CD4-positive, alpha-beta T cell treated with Interleukin-4 for 4 hours (primary cell): ENCODE data around the gene DIPK2B.

Source experiments
- DNase-seq: peaks from one replicate; pipeline ENCODE4 v3.0.0-alpha.2; 2020

DIPK2B gene

GRCh38 chrX:45154462-45154861, 46.2 kb downstream of the DIPK2B start:
- no peak for DNase-seq

DNA sequence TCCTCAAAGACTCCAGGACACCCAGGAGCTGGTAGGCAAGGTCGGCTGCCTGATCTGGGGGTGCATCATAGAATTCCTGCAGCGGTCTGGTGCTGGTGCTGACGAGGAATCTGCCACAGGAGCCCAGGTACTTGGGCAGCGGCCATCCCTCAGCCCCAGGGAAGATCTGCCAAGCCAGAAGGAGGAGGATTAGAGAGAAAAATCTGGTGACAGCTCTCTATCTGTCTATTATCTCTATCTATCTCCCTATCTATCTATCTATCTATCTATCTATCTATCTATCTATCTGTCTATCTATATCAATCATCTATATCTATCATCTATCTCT, 46.7 kb downstream of the DIPK2B start:
- DNase-seq = no peak
